IMR-90 (cell line): ENCODE measurements around the gene PHLDB1. TPM values are rescaled to one million over a fixed set of nuclear protein-coding genes. Genes with fewer than 3 reads are reported as not detected.

Source experiments
- ATAC-seq: fragments of 200-7000 bp; cut with Tn5 transposase; 2 replicates; pipeline ENCODE4 v1.9.1; 2020; ENCODE audit warnings: low read depth, mild to moderate bottlenecking, moderate library complexity
- BruUV-seq: library from RNA; stranded (reverse); fragments of 400-500 nt; replicated peaks from 2 replicates; lab custom pipeline; 2021; lab: Mats Ljungman, UMichigan
- CTCF ChIA-PET: fragments of 300-600 bp; formaldehyde crosslinking; extraction: SDS; loops from one replicate; lab custom pipeline; 2021; ENCODE audit warnings: antibody characterized with exemption; lab: Yijun Ruan, JAX
- POLR2A ChIA-PET: fragments of 300-600 bp; sonication (Branson Sonifier 250); formaldehyde crosslinking; loops from one replicate; lab custom pipeline; 2022; ENCODE audit warnings: antibody characterized with exemption; ENCODE audit not compliant: unreplicated experiment; lab: Charles Lee
- DNase-seq: peaks from one replicate; pipeline ENCODE4 v3.0.0; 2013
- H2AFZ ChIP-seq: replicated peaks from 2 replicates; pipeline ENCODE3; 2013; ENCODE audit warnings: low read length, mild to moderate bottlenecking; ENCODE audit not compliant: poor library complexity
- H2AK5ac ChIP-seq: 2 replicates; pipeline ENCODE4 v1.6.1; 2013; ENCODE audit warnings: low read depth, low read length, inconsistent platforms
- H2AK9ac ChIP-seq: replicated peaks from 2 replicates; pipeline ENCODE3; 2013; ENCODE audit warnings: mild to moderate bottlenecking, low read depth, low read length, moderate library complexity; ENCODE audit not compliant: poor library complexity
- H2BK120ac ChIP-seq: 2 replicates; pipeline ENCODE4 v1.6.1; 2013; ENCODE audit warnings: low read depth, low read length, inconsistent platforms
- H2BK15ac ChIP-seq: 3 replicates; pipeline ENCODE4 v1.6.1; 2013; ENCODE audit warnings: low read depth, low read length, inconsistent platforms
- H2BK20ac ChIP-seq: 2 replicates; pipeline ENCODE4 v1.6.1; 2013; ENCODE audit warnings: low read depth, mild to moderate bottlenecking, inconsistent platforms, low read length, moderate library complexity
- H2BK5ac ChIP-seq: 2 replicates; pipeline ENCODE4 v1.6.1; 2013; ENCODE audit warnings: mild to moderate bottlenecking, low read depth, low read length, inconsistent platforms; ENCODE audit not compliant: poor library complexity, severe bottlenecking
- H3K14ac ChIP-seq: replicated peaks from 2 replicates; pipeline ENCODE4 v1.6.1; 2013; ENCODE audit warnings: low read depth, low read length, inconsistent platforms
- H3K18ac ChIP-seq: 2 replicates; pipeline ENCODE4 v1.6.1; 2013; ENCODE audit warnings: low read depth, low read length, control low read depth
- H3K23ac ChIP-seq: 2 replicates; pipeline ENCODE4 v1.6.1; 2013; ENCODE audit warnings: low read depth, low read length, inconsistent platforms
- H3K27ac ChIP-seq: 2 replicates; pipeline ENCODE4 v1.5.1; 2013; ENCODE audit warnings: mild to moderate bottlenecking, control low read depth, low read length; ENCODE audit not compliant: insufficient read depth
- H3K27me3 ChIP-seq: 2 replicates; pipeline ENCODE4 v1.6.1; 2013; ENCODE audit warnings: low read length; ENCODE audit not compliant: control insufficient read depth, insufficient read depth
- H3K36me3 ChIP-seq: 2 replicates; pipeline ENCODE4 v1.6.1; 2013; ENCODE audit warnings: low read length, mixed read lengths; ENCODE audit not compliant: control insufficient read depth, insufficient read depth
- H3K4ac ChIP-seq: 2 replicates; pipeline ENCODE4 v1.6.1; 2013; ENCODE audit warnings: low read depth, low read length, inconsistent platforms
- H3K4me1 ChIP-seq: 2 replicates; pipeline ENCODE4 v1.6.1; 2013; ENCODE audit warnings: low read length, mixed read lengths; ENCODE audit not compliant: control insufficient read depth, insufficient read depth
- H3K4me2 ChIP-seq: 2 replicates; pipeline ENCODE4 v1.6.1; 2013; ENCODE audit warnings: low read depth, mild to moderate bottlenecking, control low read depth, low read length, moderate library complexity
- H3K4me3 ChIP-seq: 2 replicates; pipeline ENCODE4 v1.5.1; 2013; ENCODE audit warnings: low read depth, mild to moderate bottlenecking, control low read depth, low read length, moderate library complexity; ENCODE audit not compliant: insufficient read depth
- H3K56ac ChIP-seq: 2 replicates; pipeline ENCODE4 v1.6.1; 2013; ENCODE audit warnings: low read length, inconsistent platforms; ENCODE audit not compliant: insufficient read depth; ENCODE audit errors: extremely low read depth
- H3K79me1 ChIP-seq, 2 experiments: 2 replicates each; pipeline ENCODE4 v1.6.1; 2013; ENCODE audit warnings: low read length in 2 of 2, inconsistent platforms in 1 of 2, low read depth in 1 of 2
- H3K9ac ChIP-seq: 2 replicates; pipeline ENCODE4 v1.6.1; 2013; ENCODE audit warnings: low read depth, low read length, control low read depth
- H3K9me1 ChIP-seq: 2 replicates; pipeline ENCODE4 v1.6.1; 2013; ENCODE audit warnings: low read length, inconsistent platforms; ENCODE audit not compliant: insufficient read depth
- H3K9me3 ChIP-seq: 2 replicates; pipeline ENCODE4 v1.6.1; 2013; ENCODE audit warnings: low read length; ENCODE audit not compliant: control insufficient read depth, insufficient read depth
- H4K20me1 ChIP-seq: 2 replicates; pipeline ENCODE4 v1.6.1; 2013; ENCODE audit warnings: low read length, inconsistent platforms; ENCODE audit not compliant: insufficient read depth
- H4K5ac ChIP-seq: 2 replicates; pipeline ENCODE4 v1.6.1; 2013; ENCODE audit warnings: mild to moderate bottlenecking, low read depth, low read length, control low read depth
- H4K8ac ChIP-seq, 2 experiments: 2 replicates each; pipeline ENCODE4 v1.6.1; 2013; ENCODE audit warnings: low read depth in 2 of 2, low read length in 2 of 2, control low read depth in 1 of 2, inconsistent platforms in 1 of 2
- H4K91ac ChIP-seq: 2 replicates; pipeline ENCODE4 v1.6.1; 2013; ENCODE audit warnings: low read depth, low read length, inconsistent platforms; ENCODE audit not compliant: insufficient read depth
- NFE2L2 ChIP-seq: fragments of 150-350 bp; IDR thresholded peaks from 2 replicates; pipeline ENCODE4 v1.6.1; 2016; ENCODE audit warnings: low read depth, mild to moderate bottlenecking, low read length
- WGBS, 2 experiments: methylation state at CpG; one replicate each; pipeline versions ENCODE4 v1.1.5 to v1.1.7; 2013; ENCODE audit warnings: missing lambda C conversion rate in 2 of 2; ENCODE audit not compliant: insufficient read length in 1 of 2; ENCODE audit errors: extremely low coverage in 2 of 2; 5-methylcytosine and 5-hydroxymethylcytosine counted together
- dilution Hi-C: fragments of 300-500 bp; cut with HindIII; formaldehyde crosslinking; loops from one replicate; pipeline ENCODE4 v1.14.3; 2018; ENCODE audit warnings: low sequenced_read_pairs; ENCODE audit not compliant: unreplicated experiment
- in situ Hi-C: fragments of 300-500 bp; cut with MboI; formaldehyde crosslinking; loops from 3 replicates; pipeline ENCODE4 v1.14.3; 2019; ENCODE audit warnings: low sequenced_read_pairs, inconsistent platforms, mixed read lengths
- intact Hi-C: fragments of 100-400 bp; cut with micrococcal nuclease; formaldehyde crosslinking; loops from 2 replicates; pipeline ENCODE4 v1.10.0; 2022
- polyA plus RNA-seq, 3 experiments: library from polyadenylated mRNA; depleted of rRNA; stranded (reverse); fragments of >200 nt; gene quantifications; 2 replicates each; pipeline ENCODE4 v1.2.3, GENCODE V29; 2012; ENCODE audit warnings: low replicate concordance in 1 of 3
- total RNA-seq: library from RNA; depleted of rRNA; stranded (reverse); fragments of >200 nt; gene quantifications from 2 replicates; pipeline ENCODE4 v1.2.3, GENCODE V29; 2012

Gene PHLDB1
- total and polyA plus RNA-seq, 2 of the 4 experiments (the other 2 are of a cell fraction), result 40.0 to 90.4 TPM

DNA sequence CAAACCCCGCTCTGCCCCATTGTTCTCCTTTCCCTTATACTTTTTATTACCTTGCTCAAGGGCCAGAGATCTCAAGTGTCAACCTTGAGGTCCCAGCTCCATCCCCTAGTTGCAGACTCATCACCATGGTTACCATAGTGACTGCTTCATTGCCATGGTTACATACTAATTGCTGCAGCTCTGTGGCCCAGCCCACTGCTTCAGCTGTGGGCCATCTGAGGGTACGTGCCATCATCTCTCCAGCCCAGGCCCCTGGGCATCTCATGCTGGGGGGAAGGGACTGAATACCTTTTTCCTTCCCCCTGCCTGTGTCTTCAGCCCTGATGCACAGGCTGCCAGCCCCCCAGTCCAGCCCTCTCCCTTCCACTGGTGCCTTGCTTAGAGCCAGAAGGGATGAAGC lies 49.8 kb downstream of the PHLDB1 start:
- Histone ChIP-seq H3K36me3 (peaks cover 48% of the 10 kb centered on the region), H4K20me1 (peaks cover 44% of the 10 kb centered on the region), H4K5ac (no peak overlapping the region), H3K27ac (no peak overlapping the region), H3K23ac (no peak overlapping the region), H3K14ac (no peak overlapping the region), H3K18ac (no peak overlapping the region), H3K4me1 (no peaks in the 10 kb centered on the region), H3K4ac (no peak overlapping the region), H4K91ac (no peak overlapping the region), H2BK15ac (no peak overlapping the region), H2BK120ac (no peak overlapping the region), H2AK5ac (no peak overlapping the region), H3K27me3 (no peaks in the 10 kb centered on the region), H3K9me1 (peaks cover 6% of the 10 kb centered on the region; the same call in 1 of the 2 replicates), H3K9me3 (no peaks in the 10 kb centered on the region), H3K4me2 (no peak overlapping the region), H2AFZ (no peak overlapping the region), H3K56ac (no peak overlapping the region), H3K4me3 (no peak overlapping the region), H3K79me1 (peaks cover 10 to 22% of the 10 kb centered on the region in 2 experiments; a peak in 3 of 4 replicates), H2AK9ac (no peak overlapping the region), H2BK5ac (no peak overlapping the region), H4K8ac (no peak overlapping the region), H3K9ac (no peak overlapping the region), H2BK20ac (no peak overlapping the region)
- intact Hi-C loops, result loop anchor here (5.0 kb wide), 1 partner anchor 50 kb away; the partner anchor contains the start of gene PHLDB1
- WGBS, 2 experiments, result 100% methylated on average over 1 of the region's 2 CpGs; no CpG with 5 or more reads in 1 of the 2 experiments
- ChIA-PET CTCF (no interaction called here), POLR2A (no interaction called here)
- BruUV-seq, result TSS peak; percentile 73
- no peak for ATAC-seq
- dilution Hi-C loops, result no loop called here
- no peak for TF ChIP-seq NFE2L2
- in situ Hi-C loops, result no loop called here
- no peak for DNase-seq
